HCT116 (cell line): ENCODE results near the gene THOC6. TPM values are rescaled to one million over a fixed set of nuclear protein-coding genes. Genes with fewer than 3 reads are reported as not detected.
A peak's percentile ranks its signal among the peaks of the same experiment; 100 is the strongest.

Experiments
- ATAC-seq: fragments of 200-7000 bp; cut with Tn5 transposase; 2 replicates; pipeline ENCODE4 v1.9.1; 2020; ENCODE audit warnings: mild to moderate bottlenecking, moderate library complexity
- BruUV-seq: library from RNA; stranded (reverse); fragments of 400-500 nt; replicated peaks from 2 replicates; lab custom pipeline; 2021; lab: Mats Ljungman, UMichigan
- CTCF ChIA-PET: fragments of 300-600 bp; sonication (Branson Sonifier 250); formaldehyde crosslinking; loops from one replicate; lab custom pipeline; 2021; ENCODE audit warnings: antibody characterized with exemption; lab: Charles Lee
- POLR2A ChIA-PET: fragments of 300-600, 350-600 bp; sonication (Branson Sonifier 250); formaldehyde crosslinking; loops from one replicate; lab custom pipeline; 2021; ENCODE audit warnings: antibody characterized with exemption; lab: Charles Lee
- RAD21 ChIA-PET, 2 experiments: fragments of 300-600 bp; sonication (Branson Sonifier 250); formaldehyde crosslinking; loops; one replicate each; lab custom pipeline; 2023; ENCODE audit warnings: low total read pairs in 2 of 2; ENCODE audit not compliant: uncharacterized antibody in 2 of 2, unreplicated experiment in 2 of 2, low non-redundant PET in 1 of 2; lab: Charles Lee
- DNase-seq: peaks from one replicate; pipeline ENCODE4 v3.0.0-alpha.2; 2010; ENCODE audit warnings: low read depth, low spot score
- H2AFZ ChIP-seq: fragments of 200-600 bp; shearing (Covaris generic), sonication (generic); 2 replicates; pipeline ENCODE4 v1.6.1; 2017; ENCODE audit warnings: low read depth, mixed run types, mixed read lengths, antibody characterized with exemption, low read length; ENCODE audit not compliant: poor library complexity, severe bottlenecking
- H3K27ac ChIP-seq: 2 replicates; pipeline ENCODE4 v1.5.1; 2012; ENCODE audit warnings: low read depth, low read length
- H3K27me3 ChIP-seq: fragments of 200-600 bp; sonication (generic); 2 replicates; pipeline ENCODE4 v1.6.1; 2016; ENCODE audit warnings: mixed run types, low read length, mixed read lengths; ENCODE audit not compliant: insufficient read depth
- H3K36me3 ChIP-seq, 2 experiments: fragments of 200-500 bp in 1 of 2; fragments of 200-600 bp in 1 of 2; sonication (Bioruptor generic) in 1 of 2; sonication (generic) in 1 of 2; 2 replicates each; pipeline versions ENCODE4 v1.5.1 to v1.6.1; 2014 to 2016; ENCODE audit warnings: low read length in 2 of 2, inconsistent platforms in 1 of 2, mixed read lengths in 1 of 2, mixed run types in 1 of 2; ENCODE audit not compliant: insufficient read depth in 2 of 2, control insufficient read depth in 1 of 2
- H3K4me1 ChIP-seq, 2 experiments: fragments of 200-600 bp in 1 of 2; sonication (generic) in 1 of 2; 2 replicates each; pipeline versions ENCODE4 v1.5.1 to v1.6.1; 2012 to 2017; ENCODE audit warnings: low read length in 2 of 2, inconsistent platforms in 1 of 2, mild to moderate bottlenecking in 1 of 2, mixed read lengths in 1 of 2, mixed run types in 1 of 2, moderate library complexity in 1 of 2; ENCODE audit not compliant: insufficient read depth in 2 of 2, control insufficient read depth in 1 of 2
- H3K4me2 ChIP-seq: fragments of 200-600 bp; sonication (generic); 2 replicates; pipeline ENCODE4 v1.6.1; 2017; ENCODE audit warnings: mixed run types, low read length, mixed read lengths
- H3K4me3 ChIP-seq, 2 experiments: fragments of 200-600 bp in 1 of 2; sonication (generic) in 1 of 2; replicated peaks in 1 of 2; 2 replicates each; pipeline ENCODE4 v1.5.1; 2011 to 2016; ENCODE audit warnings: low read length in 2 of 2, control low read depth in 1 of 2, low read depth in 1 of 2, mild to moderate bottlenecking in 1 of 2, mixed read lengths in 1 of 2, mixed run types in 1 of 2
- H3K79me2 ChIP-seq: fragments of 200-600 bp; sonication (generic); 2 replicates; pipeline ENCODE4 v1.6.1; 2017; ENCODE audit warnings: mild to moderate bottlenecking, mixed run types, low read length, moderate library complexity, mixed read lengths; ENCODE audit not compliant: insufficient read depth
- H3K9ac ChIP-seq: fragments of 200-600 bp; sonication (generic); 2 replicates; pipeline ENCODE4 v1.6.1; 2016; ENCODE audit warnings: low read length, mixed read lengths
- H3K9me2 ChIP-seq: fragments of 200-600 bp; sonication (generic), shearing (Covaris generic); 2 replicates; pipeline ENCODE4 v1.6.1; 2017; ENCODE audit warnings: mixed run types, mild to moderate bottlenecking, moderate library complexity; ENCODE audit not compliant: insufficient read depth
- H3K9me3 ChIP-seq, 2 experiments: fragments of 200-500 bp in 1 of 2; fragments of 200-600 bp in 1 of 2; sonication (Bioruptor generic) in 1 of 2; sonication (generic) in 1 of 2; 2 replicates each; pipeline ENCODE4 v1.6.1; 2014 to 2017; ENCODE audit warnings: low read length in 2 of 2, mixed read lengths in 2 of 2, inconsistent platforms in 1 of 2, low read depth in 1 of 2, mild to moderate bottlenecking in 1 of 2, mixed run types in 1 of 2, moderate library complexity in 1 of 2; ENCODE audit not compliant: control insufficient read depth in 1 of 2, insufficient read depth in 1 of 2
- H4K20me1 ChIP-seq: fragments of 200-600 bp; sonication (generic), shearing (Covaris generic); 2 replicates; pipeline ENCODE4 v1.6.1; 2017; ENCODE audit warnings: mixed run types, mild to moderate bottlenecking, moderate library complexity; ENCODE audit not compliant: insufficient read depth
- CEBPB ChIP-seq: IDR thresholded peaks from 2 replicates; pipeline ENCODE4 v1.6.1; 2012; ENCODE audit warnings: low read depth
- EZH2 ChIP-seq: fragments of 200-600 bp; sonication (generic); IDR thresholded peaks from 2 replicates; pipeline ENCODE4 v1.6.1; 2017; ENCODE audit warnings: antibody characterized with exemption, mixed run types
- POLR2A ChIP-seq: IDR thresholded peaks from 2 replicates; pipeline ENCODE4 v1.7.0; 2011; ENCODE audit warnings: borderline replicate concordance; ENCODE audit not compliant: insufficient read depth, insufficient read length; ENCODE audit errors: extremely low read depth
- POLR2AphosphoS5 ChIP-seq: IDR thresholded peaks from 2 replicates; pipeline ENCODE4 v1.6.1; 2011; ENCODE audit warnings: mild to moderate bottlenecking, low read depth, low read length, moderate library complexity
- SP1 ChIP-seq: IDR thresholded peaks from 2 replicates; pipeline ENCODE4 v1.6.1; 2012; ENCODE audit warnings: low read depth
- ZFX ChIP-seq: fragments of 450-650 bp; IDR thresholded peaks from 2 replicates; pipeline ENCODE4 v1.6.1; 2017
- intact Hi-C: fragments of 100-400 bp; cut with micrococcal nuclease; formaldehyde crosslinking; loops from 2 replicates; pipeline ENCODE4 v1.10.0; 2022
- total RNA-seq: library from RNA; stranded (reverse); gene quantifications from one replicate; pipeline ENCODE4 v1.2.1, GENCODE V29; 2021; ENCODE audit not compliant: unreplicated experiment
- TF ChIP-seq, protein P1 (sequence below): IDR thresholded peaks from 2 replicates; pipeline ENCODE4 v1.6.1; 2012
- TF ChIP-seq, protein P2 (sequence below), 3 experiments: fragments of 200-600 bp in 1 of 3; sonication (generic) in 1 of 3; IDR thresholded peaks in 2 of 3; conservative IDR thresholded peaks in 1 of 3; 2 replicates each; pipeline ENCODE4 v1.5.1; 2012 to 2017; ENCODE audit warnings: low read depth in 2 of 3, low read length in 2 of 3, antibody characterized with exemption in 1 of 3, borderline replicate concordance in 1 of 3, control low read depth in 1 of 3, mild to moderate bottlenecking in 1 of 3, mixed read lengths in 1 of 3, mixed run types in 1 of 3, moderate library complexity in 1 of 3; ENCODE audit not compliant: insufficient read depth in 1 of 3
- TF ChIP-seq, protein P3 (sequence below): IDR thresholded peaks from 2 replicates; pipeline ENCODE4 v1.6.1; 2011; ENCODE audit warnings: mild to moderate bottlenecking, low read length, moderate library complexity; ENCODE audit not compliant: insufficient replicate concordance; ENCODE audit errors: extremely low read depth

THOC6 gene
- total RNA-seq, 1 experiment from 2014 or later, result 62.9 TPM

DNA sequence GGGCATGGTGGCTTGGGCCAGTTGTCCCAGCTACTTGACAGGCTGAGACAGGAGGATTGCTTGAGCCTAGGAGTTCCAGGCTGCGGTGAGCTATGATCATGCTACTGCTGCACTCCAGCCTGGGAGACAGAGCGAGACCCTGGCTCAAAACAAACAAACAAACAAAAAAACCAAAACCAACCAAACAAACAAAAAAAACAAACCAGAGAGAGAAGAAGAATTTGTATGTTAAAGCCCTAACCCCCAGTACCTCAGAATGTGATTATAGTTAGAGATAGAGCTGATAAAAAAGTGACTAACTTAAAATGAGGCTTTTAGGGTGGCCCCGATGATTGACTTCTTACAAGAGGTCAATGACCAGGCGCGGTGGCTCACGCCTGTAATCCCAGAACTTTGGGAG, 20.9 kb downstream of the THOC6 start (continued):
- TF ChIP-seq POLR2A (no peak), SP1 (no peak), CEBPB (no peak), EZH2 (no peak), POLR2AphosphoS5 (no peak)
- TF ChIP-seq, protein P1, sequence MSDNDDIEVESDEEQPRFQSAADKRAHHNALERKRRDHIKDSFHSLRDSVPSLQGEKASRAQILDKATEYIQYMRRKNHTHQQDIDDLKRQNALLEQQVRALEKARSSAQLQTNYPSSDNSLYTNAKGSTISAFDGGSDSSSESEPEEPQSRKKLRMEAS, result no peak
- TF ChIP-seq, protein P2, sequence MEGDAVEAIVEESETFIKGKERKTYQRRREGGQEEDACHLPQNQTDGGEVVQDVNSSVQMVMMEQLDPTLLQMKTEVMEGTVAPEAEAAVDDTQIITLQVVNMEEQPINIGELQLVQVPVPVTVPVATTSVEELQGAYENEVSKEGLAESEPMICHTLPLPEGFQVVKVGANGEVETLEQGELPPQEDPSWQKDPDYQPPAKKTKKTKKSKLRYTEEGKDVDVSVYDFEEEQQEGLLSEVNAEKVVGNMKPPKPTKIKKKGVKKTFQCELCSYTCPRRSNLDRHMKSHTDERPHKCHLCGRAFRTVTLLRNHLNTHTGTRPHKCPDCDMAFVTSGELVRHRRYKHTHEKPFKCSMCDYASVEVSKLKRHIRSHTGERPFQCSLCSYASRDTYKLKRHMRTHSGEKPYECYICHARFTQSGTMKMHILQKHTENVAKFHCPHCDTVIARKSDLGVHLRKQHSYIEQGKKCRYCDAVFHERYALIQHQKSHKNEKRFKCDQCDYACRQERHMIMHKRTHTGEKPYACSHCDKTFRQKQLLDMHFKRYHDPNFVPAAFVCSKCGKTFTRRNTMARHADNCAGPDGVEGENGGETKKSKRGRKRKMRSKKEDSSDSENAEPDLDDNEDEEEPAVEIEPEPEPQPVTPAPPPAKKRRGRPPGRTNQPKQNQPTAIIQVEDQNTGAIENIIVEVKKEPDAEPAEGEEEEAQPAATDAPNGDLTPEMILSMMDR (IDR thresholded peaks at IDR 0.05 in 2 of 3, conservative IDR thresholded peaks at IDR 0.05 in 1 of 3; ENCODE audit: borderline replicate concordance in 1 of 3, insufficient read depth in 1 of 3, low read depth in 2 of 3, low read length in 2 of 3), result no peak

DNA sequence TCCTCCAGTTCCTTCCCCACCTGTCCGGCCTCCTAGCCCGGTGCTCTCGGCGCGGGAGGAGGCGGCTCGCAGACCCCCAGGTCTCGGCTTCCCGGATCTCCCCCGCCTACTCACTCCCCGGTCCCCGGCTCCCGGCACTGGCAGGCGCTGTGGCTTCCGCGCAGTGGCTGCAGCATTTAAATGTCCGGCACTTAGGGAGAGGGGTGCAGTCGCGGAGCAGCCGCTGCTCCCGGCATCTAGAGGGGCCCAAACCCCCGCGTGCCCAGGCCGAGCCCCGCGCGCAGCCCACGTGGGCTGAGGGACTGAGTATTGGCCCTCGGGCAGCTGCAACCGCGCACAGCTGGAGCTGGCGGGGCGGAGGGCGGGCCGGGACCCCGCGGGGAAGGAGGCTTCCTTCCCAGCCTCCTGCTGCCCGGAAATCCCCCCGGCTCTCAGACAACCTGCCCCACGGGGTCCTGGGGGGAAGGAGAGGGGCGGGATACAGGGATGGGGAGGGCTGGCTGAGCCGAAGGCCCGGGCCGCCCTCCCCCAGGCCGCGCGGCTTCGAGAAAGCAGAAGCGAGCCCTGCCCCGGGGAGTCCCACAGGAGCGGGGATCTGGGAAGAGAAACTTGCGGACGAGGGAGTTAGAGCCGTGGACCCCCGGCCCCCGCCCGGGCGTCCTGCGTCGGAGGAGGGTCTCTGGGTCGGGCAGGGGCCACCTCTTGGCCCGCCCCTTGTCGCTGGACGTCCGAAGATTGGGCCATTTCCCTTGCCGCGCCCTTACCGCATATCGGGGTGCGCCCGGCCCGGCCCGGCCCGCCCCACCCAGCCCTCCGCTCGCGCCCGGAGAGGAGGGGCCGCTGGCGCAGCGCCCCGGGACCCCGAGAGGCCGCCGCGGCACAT, 22.2 kb downstream of the THOC6 start, which contains the start of gene MMP25:
MMP25 (plus strand) TSS at position 804 of the 883 bp plus-strand sequence. CDS start 357 bp downstream, outside the sequence.
- Histone ChIP-seq H3K9ac (peak within 1 kb of the TSS; percentile 81), H3K36me3 (no peaks in the 10 kb centered on the region), H4K20me1 (no peaks in the 10 kb centered on the region), H3K27me3 (no peaks in the 10 kb centered on the region), H3K4me1 (peaks cover 10 to 56% of the 10 kb centered on the region in 2 experiments), H2AFZ (peak within 1 kb of the TSS; percentile 9), H3K4me3 (peak within 1 kb of the TSS; percentile 56 to 79), H3K4me2 (peak within 1 kb of the TSS; percentile 99)
- intact Hi-C loops, result no loop called here
- DNase-seq (no peak), ATAC-seq (peak; percentile 65)
- BruUV-seq, result no TSS peak
- ChIA-PET POLR2A (interaction anchor here (1.0 kb wide), 1 partner anchor 25 kb away, joined by 3 read pairs; no protein-coding TSS in a partner anchor), CTCF (interaction anchor here (2.0 kb wide), 1 partner anchor 15 kb away, joined by 10 read pairs; no protein-coding TSS in a partner anchor)
- TF ChIP-seq, protein P3, sequence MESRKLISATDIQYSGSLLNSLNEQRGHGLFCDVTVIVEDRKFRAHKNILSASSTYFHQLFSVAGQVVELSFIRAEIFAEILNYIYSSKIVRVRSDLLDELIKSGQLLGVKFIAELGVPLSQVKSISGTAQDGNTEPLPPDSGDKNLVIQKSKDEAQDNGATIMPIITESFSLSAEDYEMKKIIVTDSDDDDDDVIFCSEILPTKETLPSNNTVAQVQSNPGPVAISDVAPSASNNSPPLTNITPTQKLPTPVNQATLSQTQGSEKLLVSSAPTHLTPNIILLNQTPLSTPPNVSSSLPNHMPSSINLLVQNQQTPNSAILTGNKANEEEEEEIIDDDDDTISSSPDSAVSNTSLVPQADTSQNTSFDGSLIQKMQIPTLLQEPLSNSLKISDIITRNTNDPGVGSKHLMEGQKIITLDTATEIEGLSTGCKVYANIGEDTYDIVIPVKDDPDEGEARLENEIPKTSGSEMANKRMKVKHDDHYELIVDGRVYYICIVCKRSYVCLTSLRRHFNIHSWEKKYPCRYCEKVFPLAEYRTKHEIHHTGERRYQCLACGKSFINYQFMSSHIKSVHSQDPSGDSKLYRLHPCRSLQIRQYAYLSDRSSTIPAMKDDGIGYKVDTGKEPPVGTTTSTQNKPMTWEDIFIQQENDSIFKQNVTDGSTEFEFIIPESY, result no peak
- TF ChIP-seq, protein P1, result peak; percentile 68; the same call in 1 of the 2 replicates
- TF ChIP-seq POLR2AphosphoS5 (peak; percentile 51; the same call in 1 of the 2 replicates), ZFX (peak; percentile 54; the same call in 1 of the 2 replicates)
- TF ChIP-seq, all 23 proteins: peak for 3
- H3K9me2 ChIP-seq, result no peaks in the 10 kb centered on the region
- no peaks in the 10 kb centered on the region for H3K9me3 ChIP-seq
- peak within 1 kb of the TSS; percentile 52; the same call in 1 of the 2 replicates for H3K27ac ChIP-seq
- H3K79me2 ChIP-seq, result no peaks in the 10 kb centered on the region
- RAD21 ChIA-PET, result no interaction called here
